ENCODE measurements around the gene SNHG17.

Gene SNHG17

DNA sequence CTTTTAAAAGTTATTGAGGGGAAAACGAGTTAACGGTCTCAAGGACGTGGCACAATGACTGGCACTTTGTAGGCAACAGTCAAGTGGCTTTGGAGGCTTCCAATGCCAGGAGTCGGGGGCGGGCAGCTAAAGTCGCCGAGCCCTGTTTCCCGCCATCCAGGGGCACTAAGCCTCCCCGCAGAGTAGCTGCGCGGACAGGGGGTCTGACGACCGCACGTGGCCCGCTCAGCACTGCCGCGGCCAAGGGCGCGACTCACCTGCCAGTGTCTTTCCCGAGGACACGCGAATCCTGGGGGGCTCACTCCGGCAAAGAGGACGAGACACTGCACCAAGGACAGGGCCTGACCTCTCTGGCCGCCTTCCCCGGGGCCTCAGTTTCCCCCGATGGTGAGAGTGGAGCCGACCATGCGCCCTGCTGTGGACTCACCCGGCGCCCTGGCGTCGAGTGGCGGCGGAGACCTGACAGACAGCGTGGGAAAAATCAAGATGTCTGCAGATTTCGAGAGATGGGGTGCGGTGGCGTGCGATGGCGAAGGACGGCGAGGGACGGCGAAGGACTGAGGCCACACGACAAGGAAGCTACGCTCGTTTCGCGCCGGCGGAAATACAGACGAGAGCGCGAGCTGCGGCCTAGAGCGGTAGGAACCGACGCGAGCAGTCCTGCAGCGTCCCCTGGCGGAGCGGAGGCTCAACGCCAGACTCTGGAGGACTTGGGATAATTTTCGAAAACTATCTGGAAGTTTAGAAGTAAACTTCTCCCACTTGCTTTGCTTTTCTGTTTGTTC lies at the start of gene SNHG17:
Gene SNHG17 (minus strand): TSS at position 559 of the 785 bp plus-strand sequence.
- H3K4me3 ChIP-seq (ENCODE audit: low read depth, low read length), result peak within 1 kb of the TSS; percentile 93
- TF ChIP-seq, protein P1, sequence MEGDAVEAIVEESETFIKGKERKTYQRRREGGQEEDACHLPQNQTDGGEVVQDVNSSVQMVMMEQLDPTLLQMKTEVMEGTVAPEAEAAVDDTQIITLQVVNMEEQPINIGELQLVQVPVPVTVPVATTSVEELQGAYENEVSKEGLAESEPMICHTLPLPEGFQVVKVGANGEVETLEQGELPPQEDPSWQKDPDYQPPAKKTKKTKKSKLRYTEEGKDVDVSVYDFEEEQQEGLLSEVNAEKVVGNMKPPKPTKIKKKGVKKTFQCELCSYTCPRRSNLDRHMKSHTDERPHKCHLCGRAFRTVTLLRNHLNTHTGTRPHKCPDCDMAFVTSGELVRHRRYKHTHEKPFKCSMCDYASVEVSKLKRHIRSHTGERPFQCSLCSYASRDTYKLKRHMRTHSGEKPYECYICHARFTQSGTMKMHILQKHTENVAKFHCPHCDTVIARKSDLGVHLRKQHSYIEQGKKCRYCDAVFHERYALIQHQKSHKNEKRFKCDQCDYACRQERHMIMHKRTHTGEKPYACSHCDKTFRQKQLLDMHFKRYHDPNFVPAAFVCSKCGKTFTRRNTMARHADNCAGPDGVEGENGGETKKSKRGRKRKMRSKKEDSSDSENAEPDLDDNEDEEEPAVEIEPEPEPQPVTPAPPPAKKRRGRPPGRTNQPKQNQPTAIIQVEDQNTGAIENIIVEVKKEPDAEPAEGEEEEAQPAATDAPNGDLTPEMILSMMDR (conservative IDR thresholded peaks at IDR 0.05; ENCODE audit: low read depth, low read length), result peak; percentile 100

DNA sequence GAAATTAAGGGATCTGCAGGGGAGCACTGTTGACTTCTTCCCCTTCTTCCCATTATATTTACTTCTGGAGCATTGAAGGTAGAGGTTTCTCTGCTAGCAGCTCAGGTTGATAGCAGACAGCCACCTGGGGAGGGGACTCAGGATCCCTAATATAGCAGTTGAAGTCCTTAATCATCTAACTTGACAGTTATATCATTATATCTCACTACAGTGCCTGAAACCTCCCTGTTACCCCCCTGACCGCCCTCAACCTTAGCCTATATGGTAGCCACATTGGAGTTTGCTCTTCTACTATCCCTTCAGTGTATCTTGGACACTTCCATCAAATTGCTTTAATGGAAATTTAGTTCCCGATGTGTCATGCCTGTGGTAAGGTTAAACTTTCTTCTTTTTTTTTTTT lies 44.5 kb upstream of the SNHG17 start:
- TF ChIP-seq, protein P1 (conservative IDR thresholded peaks at IDR 0.05; ENCODE audit: low read depth, low read length), result no peak

More for the DNA sequence above, at the start of gene SNHG17:
- peak; percentile 96 for DNase-seq (ENCODE audit: low read depth)

DNA sequence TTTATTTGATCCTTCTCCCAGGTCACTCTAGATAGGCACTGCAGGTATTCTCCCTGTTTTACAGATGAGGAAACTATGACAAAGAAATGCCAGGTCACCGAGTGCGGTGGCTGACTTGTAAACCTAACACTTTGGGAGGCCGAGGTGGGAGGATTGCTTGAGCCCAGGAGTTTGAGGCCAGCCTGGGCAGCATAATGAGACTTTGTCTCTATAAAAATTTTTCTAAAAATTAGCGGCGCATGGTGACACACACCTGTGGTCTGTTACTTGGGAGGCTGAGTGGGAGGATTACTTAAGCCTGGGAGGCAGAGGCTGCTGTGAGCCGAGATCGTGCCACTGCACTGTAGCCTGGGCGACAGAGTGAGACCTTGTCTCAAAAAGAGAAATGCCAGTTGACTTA lies 42.6 kb upstream of the SNHG17 start:
- TF ChIP-seq, protein P1 (conservative IDR thresholded peaks at IDR 0.05; ENCODE audit: low read depth, low read length), result no peak

More for the DNA sequence above, 44.5 kb upstream of the SNHG17 start:
- no peak for DNase-seq (ENCODE audit: low read depth)
- no peak overlapping the region for H3K4me3 ChIP-seq (ENCODE audit: low read depth, low read length)

DNA sequence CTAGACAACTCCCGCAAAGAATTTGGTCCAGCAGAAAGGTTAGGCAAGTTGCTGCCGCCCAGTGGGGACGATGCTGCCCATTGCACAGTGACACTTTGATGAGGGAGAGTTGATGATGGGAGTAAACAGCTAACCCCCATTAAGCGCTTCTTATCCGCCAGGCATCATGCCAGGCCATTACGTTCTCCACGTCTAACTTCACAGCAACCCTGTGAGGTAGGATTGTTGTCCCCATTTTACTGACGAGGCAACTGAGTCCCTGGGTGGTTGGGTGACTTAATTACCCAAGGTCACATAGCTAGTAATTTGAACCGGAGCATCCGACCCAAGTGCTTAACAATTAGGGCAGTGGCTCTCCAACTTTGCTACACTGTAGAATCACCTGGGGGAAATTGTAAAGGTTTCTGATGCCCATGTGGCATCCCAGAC lies 38.3 kb upstream of the SNHG17 start:
- DNase-seq (ENCODE audit: low read depth), result peak; percentile 30
- peak overlapping the region; percentile 88 for H3K4me3 ChIP-seq (ENCODE audit: low read depth, low read length)
- TF ChIP-seq, protein P1 (conservative IDR thresholded peaks at IDR 0.05; ENCODE audit: low read depth, low read length), result peak; percentile 33

More for the DNA sequence above, 42.6 kb upstream of the SNHG17 start:
- H3K4me3 ChIP-seq (ENCODE audit: low read depth, low read length), result no peak overlapping the region
- DNase-seq (ENCODE audit: low read depth), result no peak

DNA sequence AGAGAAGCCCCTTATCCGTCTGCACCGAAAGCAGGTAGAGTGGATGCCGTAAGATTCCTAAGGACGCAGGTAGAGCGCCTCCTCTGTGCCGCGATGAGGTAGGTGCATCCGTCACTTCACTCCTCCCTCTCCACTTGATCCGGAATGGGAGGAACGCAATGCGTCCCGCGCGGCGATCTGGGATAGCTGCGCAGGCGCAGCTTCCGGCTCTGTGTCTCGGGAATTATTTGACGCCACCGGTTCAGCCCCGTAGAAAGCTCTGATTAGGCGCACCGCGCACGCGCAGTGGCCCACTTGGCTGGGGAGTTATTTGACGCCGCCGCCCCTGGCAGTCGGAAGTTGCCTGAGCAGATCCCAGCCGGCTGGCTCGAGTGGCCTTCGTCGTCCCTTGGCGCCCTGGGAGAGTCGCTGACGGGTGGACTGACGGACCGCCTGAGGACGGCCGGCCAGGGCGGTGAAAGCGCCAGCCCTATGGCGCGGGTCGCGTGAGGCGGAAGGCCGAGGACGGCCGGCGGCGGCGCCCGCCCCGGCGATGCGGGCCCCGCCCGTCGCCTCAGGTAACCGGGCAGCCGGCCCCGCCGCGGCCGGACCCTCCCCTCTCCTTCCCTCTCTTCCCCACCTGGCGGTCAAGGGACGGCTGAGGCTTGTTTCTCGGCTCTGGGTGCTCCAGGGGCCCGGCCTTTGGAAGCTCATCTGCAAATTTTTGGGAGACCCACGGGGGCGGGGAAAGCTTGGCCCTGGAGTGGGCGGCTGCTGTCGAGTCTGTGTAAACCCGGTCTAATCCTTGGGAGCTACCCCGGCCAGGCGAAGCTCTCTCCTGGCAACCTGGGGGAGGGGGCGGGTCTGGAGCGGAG lies 37.6 kb upstream of the SNHG17 start, which contains the start of gene RALGAPB:
Gene RALGAPB (plus strand): TSS at position 331 of the 854 bp plus-strand sequence. CDS start 15,590 bp downstream, outside the sequence.
- TF ChIP-seq, protein P1 (conservative IDR thresholded peaks at IDR 0.05; ENCODE audit: low read depth, low read length), result peak; percentile 55
- peak within 1 kb of the TSS; percentile 88 for H3K4me3 ChIP-seq (ENCODE audit: low read depth, low read length)
- peak; percentile 99 for DNase-seq (ENCODE audit: low read depth)

DNA sequence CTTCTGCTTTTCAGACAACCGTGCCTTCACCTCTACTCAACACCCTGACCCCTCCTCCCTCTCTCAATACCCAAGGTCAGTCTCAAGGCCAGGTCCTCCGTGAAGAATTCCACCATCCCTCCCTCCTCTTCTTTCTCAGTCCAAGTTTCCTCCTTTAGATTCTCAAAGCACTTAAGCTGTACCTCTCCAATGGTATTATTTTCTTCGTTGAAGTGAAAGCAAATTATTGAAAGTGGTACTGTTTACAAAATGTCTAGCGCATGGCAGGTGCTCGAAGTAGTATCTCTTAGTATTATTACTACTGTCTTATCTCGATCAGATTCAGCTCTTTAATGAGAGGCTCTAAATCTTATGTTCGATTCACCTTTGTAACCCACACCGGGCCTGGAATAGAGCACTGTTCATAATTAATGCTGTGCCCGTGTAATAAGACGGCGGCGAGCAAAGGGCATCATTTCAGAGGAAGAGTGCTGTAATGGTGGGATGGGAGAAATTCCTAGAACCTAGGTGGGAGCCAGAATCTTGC lies 36.9 kb upstream of the SNHG17 start:
- no peak for DNase-seq (ENCODE audit: low read depth)
- TF ChIP-seq, protein P1 (conservative IDR thresholded peaks at IDR 0.05; ENCODE audit: low read depth, low read length), result no peak
- H3K4me3 ChIP-seq (ENCODE audit: low read depth, low read length), result peak overlapping the region; percentile 88

All from choroid plexus epithelial cell (primary cell).